Measurements from ENCODE around the gene BANP.

Gene BANP

DNA sequence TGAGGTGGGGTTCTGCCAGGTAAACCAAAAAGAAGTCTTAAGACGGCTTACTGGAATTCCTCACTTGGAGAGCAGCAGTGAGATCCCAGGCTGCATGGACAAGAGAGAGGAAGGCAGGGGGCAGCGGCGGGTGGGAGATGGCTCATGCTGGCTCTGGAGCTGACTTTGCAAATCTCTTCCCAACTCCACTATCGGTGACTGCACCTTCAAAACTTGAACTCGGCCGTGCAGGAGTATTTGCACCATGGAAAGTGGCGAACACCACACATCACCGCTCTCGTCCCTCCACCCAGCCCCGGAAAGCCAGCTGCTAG, 31.6 kb upstream of the BANP start (continued):
- TF ChIP-seq, protein P1, sequence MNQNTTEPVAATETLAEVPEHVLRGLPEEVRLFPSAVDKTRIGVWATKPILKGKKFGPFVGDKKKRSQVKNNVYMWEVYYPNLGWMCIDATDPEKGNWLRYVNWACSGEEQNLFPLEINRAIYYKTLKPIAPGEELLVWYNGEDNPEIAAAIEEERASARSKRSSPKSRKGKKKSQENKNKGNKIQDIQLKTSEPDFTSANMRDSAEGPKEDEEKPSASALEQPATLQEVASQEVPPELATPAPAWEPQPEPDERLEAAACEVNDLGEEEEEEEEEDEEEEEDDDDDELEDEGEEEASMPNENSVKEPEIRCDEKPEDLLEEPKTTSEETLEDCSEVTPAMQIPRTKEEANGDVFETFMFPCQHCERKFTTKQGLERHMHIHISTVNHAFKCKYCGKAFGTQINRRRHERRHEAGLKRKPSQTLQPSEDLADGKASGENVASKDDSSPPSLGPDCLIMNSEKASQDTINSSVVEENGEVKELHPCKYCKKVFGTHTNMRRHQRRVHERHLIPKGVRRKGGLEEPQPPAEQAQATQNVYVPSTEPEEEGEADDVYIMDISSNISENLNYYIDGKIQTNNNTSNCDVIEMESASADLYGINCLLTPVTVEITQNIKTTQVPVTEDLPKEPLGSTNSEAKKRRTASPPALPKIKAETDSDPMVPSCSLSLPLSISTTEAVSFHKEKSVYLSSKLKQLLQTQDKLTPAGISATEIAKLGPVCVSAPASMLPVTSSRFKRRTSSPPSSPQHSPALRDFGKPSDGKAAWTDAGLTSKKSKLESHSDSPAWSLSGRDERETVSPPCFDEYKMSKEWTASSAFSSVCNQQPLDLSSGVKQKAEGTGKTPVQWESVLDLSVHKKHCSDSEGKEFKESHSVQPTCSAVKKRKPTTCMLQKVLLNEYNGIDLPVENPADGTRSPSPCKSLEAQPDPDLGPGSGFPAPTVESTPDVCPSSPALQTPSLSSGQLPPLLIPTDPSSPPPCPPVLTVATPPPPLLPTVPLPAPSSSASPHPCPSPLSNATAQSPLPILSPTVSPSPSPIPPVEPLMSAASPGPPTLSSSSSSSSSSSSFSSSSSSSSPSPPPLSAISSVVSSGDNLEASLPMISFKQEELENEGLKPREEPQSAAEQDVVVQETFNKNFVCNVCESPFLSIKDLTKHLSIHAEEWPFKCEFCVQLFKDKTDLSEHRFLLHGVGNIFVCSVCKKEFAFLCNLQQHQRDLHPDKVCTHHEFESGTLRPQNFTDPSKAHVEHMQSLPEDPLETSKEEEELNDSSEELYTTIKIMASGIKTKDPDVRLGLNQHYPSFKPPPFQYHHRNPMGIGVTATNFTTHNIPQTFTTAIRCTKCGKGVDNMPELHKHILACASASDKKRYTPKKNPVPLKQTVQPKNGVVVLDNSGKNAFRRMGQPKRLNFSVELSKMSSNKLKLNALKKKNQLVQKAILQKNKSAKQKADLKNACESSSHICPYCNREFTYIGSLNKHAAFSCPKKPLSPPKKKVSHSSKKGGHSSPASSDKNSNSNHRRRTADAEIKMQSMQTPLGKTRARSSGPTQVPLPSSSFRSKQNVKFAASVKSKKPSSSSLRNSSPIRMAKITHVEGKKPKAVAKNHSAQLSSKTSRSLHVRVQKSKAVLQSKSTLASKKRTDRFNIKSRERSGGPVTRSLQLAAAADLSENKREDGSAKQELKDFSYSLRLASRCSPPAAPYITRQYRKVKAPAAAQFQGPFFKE (tag by site-specific recombination; IDR thresholded peaks at IDR 0.05; ENCODE audit: borderline replicate concordance): no peak
- TF ChIP-seq ZNF529 (tag by site-specific recombination; IDR thresholded peaks at IDR 0.05; ENCODE audit: insufficient replicate concordance) (no peak), ZNF248 (tag by site-specific recombination; IDR thresholded peaks at IDR 0.05) (no peak), ZNF555 (tag by site-specific recombination; conservative IDR thresholded peaks at IDR 0.05) (no peak), KLF1 (tag by site-specific recombination; IDR thresholded peaks at IDR 0.05) (no peak), ZNF843 (tag by site-specific recombination; IDR thresholded peaks at IDR 0.05) (no peak), ZNF155 (tag by site-specific recombination; IDR thresholded peaks at IDR 0.05) (no peak), SP7 (tag by site-specific recombination; IDR thresholded peaks at IDR 0.05) (no peak)

DNA sequence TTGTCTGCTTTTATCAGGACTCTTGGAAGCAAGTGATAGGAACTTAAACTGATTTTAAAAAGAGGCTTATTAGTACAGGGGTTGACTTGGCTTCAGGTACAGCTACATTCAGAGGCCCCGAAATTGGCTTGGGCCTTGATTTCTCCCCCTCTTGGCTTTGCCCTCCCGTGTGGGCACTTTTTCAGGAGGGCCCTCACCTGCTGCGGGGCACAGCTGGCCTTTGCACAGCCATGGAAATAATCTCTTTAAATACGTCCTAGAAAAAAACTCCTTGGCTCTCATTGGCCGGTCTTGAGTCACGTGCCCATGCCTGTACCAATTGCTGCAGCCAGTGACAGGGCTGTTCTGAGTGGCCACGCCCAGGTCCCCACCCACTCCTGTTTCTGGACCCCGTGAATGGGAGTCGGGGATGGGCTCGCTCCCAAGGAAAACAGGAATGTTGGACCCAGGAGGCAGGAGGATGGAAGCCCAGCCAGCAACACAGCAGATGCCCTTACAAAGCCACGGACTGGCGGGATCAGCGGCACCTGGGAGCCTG, 29.9 kb upstream of the BANP start:
- ChIA-PET CTCF (interaction anchor here (0.6 kb wide), 1 partner anchor 143 kb away, joined by 3 read pairs; no protein-coding TSS in a partner anchor), POLR2A (no interaction called here)
- no peaks in the 10 kb centered on the region; the same call in 1 of the 2 replicates for H3K4me1 ChIP-seq (ENCODE audit: control insufficient read depth, insufficient read depth, low read length)
- H3K4me3 ChIP-seq (ENCODE audit: low read depth, low read length): no peak overlapping the region
- H3K36me3 ChIP-seq (ENCODE audit: control insufficient read depth in 2 of 2, insufficient read depth in 1 of 2, low read length in 2 of 2): no peaks in the 10 kb centered on the region
- H3K27ac ChIP-seq (ENCODE audit: extremely low read depth, low read depth, low read length): no peak overlapping the region
- TF ChIP-seq, protein P2, sequence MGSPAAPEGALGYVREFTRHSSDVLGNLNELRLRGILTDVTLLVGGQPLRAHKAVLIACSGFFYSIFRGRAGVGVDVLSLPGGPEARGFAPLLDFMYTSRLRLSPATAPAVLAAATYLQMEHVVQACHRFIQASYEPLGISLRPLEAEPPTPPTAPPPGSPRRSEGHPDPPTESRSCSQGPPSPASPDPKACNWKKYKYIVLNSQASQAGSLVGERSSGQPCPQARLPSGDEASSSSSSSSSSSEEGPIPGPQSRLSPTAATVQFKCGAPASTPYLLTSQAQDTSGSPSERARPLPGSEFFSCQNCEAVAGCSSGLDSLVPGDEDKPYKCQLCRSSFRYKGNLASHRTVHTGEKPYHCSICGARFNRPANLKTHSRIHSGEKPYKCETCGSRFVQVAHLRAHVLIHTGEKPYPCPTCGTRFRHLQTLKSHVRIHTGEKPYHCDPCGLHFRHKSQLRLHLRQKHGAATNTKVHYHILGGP (tag by site-specific recombination; IDR thresholded peaks at IDR 0.05): no peak
- TF ChIP-seq ZNF670 (tag by site-specific recombination; IDR thresholded peaks at IDR 0.05; ENCODE audit: low read depth) (no peak), ZNF423 (tag by site-specific recombination; IDR thresholded peaks at IDR 0.05) (no peak), KLF16 (tag by site-specific recombination; IDR thresholded peaks at IDR 0.05) (no peak), ZBTB7A (tag by site-specific recombination; IDR thresholded peaks at IDR 0.05; ENCODE audit: low read depth) (no peak), ZNF571 (tag by site-specific recombination; IDR thresholded peaks at IDR 0.05) (no peak)
- no peaks in the 10 kb centered on the region for H3K9me3 ChIP-seq (ENCODE audit: control insufficient read depth, insufficient read depth, low read depth, low read length)

DNA sequence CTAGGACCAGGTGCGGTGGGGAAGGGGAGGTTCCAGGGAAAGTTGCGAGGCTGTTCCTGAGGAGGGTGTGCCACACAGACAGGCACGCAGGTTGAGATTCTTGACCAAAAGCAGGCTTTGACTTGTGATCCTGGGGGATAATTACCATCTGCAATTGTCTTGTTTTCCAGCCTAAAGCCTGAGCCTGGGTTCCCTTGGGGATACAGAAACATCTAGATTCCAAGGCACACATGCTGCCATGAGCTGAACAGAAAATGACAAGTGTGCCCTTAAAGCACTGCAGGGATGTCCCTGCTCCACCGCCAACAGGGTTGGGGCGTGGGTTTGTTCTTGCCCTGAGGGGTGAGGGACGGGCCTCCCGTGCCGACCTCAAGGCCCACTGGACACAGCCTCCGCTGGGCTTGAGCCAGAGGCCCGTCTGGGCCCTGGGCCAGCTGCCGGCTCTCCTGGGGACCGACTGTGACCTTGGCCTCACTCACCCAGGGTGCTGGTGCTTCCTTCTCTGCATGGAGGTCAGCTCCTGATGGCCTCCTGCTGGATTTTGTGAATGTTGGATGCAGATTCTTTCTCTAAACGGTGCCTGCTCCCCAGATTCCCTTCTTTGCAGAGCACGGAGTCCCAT, 28.9 kb upstream of the BANP start:
- TF ChIP-seq, protein P3, sequence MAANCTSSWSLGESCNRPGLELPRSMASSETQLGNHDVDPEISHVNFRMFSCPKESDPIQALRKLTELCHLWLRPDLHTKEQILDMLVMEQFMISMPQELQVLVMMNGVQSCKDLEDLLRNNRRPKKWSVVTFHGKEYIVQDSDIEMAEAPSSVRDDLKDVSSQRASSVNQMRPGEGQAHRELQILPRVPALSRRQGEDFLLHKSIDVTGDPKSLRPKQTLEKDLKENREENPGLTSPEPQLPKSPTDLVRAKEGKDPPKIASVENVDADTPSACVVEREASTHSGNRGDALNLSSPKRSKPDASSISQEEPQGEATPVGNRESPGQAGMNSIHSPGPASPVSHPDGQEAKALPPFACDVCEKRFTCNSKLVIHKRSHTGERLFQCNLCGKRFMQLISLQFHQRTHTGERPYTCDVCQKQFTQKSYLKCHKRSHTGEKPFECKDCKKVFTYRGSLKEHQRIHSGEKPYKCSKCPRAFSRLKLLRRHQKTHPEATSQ (tag by site-specific recombination; IDR thresholded peaks at IDR 0.05): no peak
- H3K4me1 ChIP-seq (ENCODE audit: control insufficient read depth, insufficient read depth, low read length): no peaks in the 10 kb centered on the region; the same call in 1 of the 2 replicates
- no peak overlapping the region for H3K27ac ChIP-seq (ENCODE audit: extremely low read depth, low read depth, low read length)
- ChIA-PET CTCF (interaction anchor here (0.6 kb wide), 1 partner anchor 20 kb away, joined by 3 read pairs; no protein-coding TSS in a partner anchor), POLR2A (no interaction called here)
- no peaks in the 10 kb centered on the region for H3K9me3 ChIP-seq (ENCODE audit: control insufficient read depth, insufficient read depth, low read depth, low read length)
- H3K36me3 ChIP-seq (ENCODE audit: control insufficient read depth in 2 of 2, insufficient read depth in 1 of 2, low read length in 2 of 2): no peaks in the 10 kb centered on the region
- H3K4me3 ChIP-seq (ENCODE audit: low read depth, low read length): no peak overlapping the region
